A673 (cell line): ENCODE measurements around the gene ZNF700. TPM values are rescaled to one million over a fixed set of nuclear protein-coding genes. Genes with fewer than 3 reads are reported as not detected.
"Not testable (repeated sequence)": the region's sequence is repeated elsewhere in the genome, so short reads cannot be mapped to it uniquely, and the experiment has no call there.

Experiments
- BruUV-seq: library from RNA; stranded (reverse); fragments of 400-500 nt; replicated peaks from 2 replicates; lab custom pipeline; 2021; lab: Mats Ljungman, UMichigan
- CTCF ChIA-PET: fragments of 300-600 bp; sonication (Branson Sonifier 250); formaldehyde crosslinking; loops from one replicate; lab custom pipeline; 2022; ENCODE audit warnings: antibody characterized with exemption; lab: Charles Lee
- POLR2A ChIA-PET: fragments of 300-600 bp; sonication (Branson Sonifier 250); formaldehyde crosslinking; loops from one replicate; lab custom pipeline; 2022; ENCODE audit warnings: antibody characterized with exemption; ENCODE audit not compliant: low non-redundant PET; lab: Charles Lee
- DNase-seq: peaks from one replicate; pipeline ENCODE4 v3.0.0-alpha.2; 2015; ENCODE audit warnings: low spot score
- H3K27ac ChIP-seq: fragments of 200-600 bp; sonication (generic); 2 replicates; pipeline ENCODE4 v1.5.1; 2016; ENCODE audit warnings: mixed run types, low read depth, mild to moderate bottlenecking, mixed read lengths, antibody characterized with exemption, low read length; ENCODE audit not compliant: poor library complexity, severe bottlenecking
- H3K27me3 ChIP-seq: fragments of 200-600 bp; sonication (generic); replicated peaks from 2 replicates; pipeline ENCODE4 v1.6.1; 2017; ENCODE audit warnings: mixed run types, low read depth, mild to moderate bottlenecking, mixed read lengths, antibody characterized with exemption, low read length; ENCODE audit not compliant: insufficient read depth, poor library complexity
- H3K36me3 ChIP-seq: fragments of 200-600 bp; sonication (generic); 2 replicates; pipeline ENCODE4 v1.6.1; 2016; ENCODE audit warnings: mixed run types, mild to moderate bottlenecking, mixed read lengths, antibody characterized with exemption, low read length; ENCODE audit not compliant: insufficient read depth, poor library complexity, severe bottlenecking
- H3K4me1 ChIP-seq: fragments of 200-600 bp; sonication (generic); 2 replicates; pipeline ENCODE4 v1.6.1; 2017; ENCODE audit warnings: mixed run types, mild to moderate bottlenecking, mixed read lengths, antibody characterized with exemption, low read length; ENCODE audit not compliant: insufficient read depth, poor library complexity, severe bottlenecking
- H3K4me3 ChIP-seq: fragments of 200-600 bp; sonication (generic); 2 replicates; pipeline ENCODE4 v1.5.1; 2016; ENCODE audit warnings: low read depth, mixed run types, mild to moderate bottlenecking, mixed read lengths, low read length; ENCODE audit not compliant: poor library complexity, severe bottlenecking
- H3K9me3 ChIP-seq: fragments of 200-600 bp; sonication (generic); 2 replicates; pipeline ENCODE4 v1.6.1; 2016; ENCODE audit warnings: mixed run types, low read depth, mild to moderate bottlenecking, mixed read lengths, antibody characterized with exemption, low read length; ENCODE audit not compliant: poor library complexity, severe bottlenecking
- EZH2 ChIP-seq: fragments of 200-600 bp; sonication (generic); IDR thresholded peaks from 2 replicates; pipeline ENCODE4 v1.6.1; 2017; ENCODE audit warnings: borderline replicate concordance, low read depth, mild to moderate bottlenecking, mixed read lengths, antibody characterized with exemption, low read length; ENCODE audit not compliant: poor library complexity, severe bottlenecking
- intact Hi-C: fragments of 100-400 bp; cut with micrococcal nuclease; formaldehyde crosslinking; loops from one replicate; pipeline ENCODE4 v1.10.0; 2022; ENCODE audit not compliant: unreplicated experiment
- total RNA-seq: library from RNA; stranded (reverse); gene quantifications from 2 replicates; pipeline ENCODE4 v1.2.3, GENCODE V29; 2021
- TF ChIP-seq, protein P1 (sequence below): fragments of 300-800, 200-600 bp; sonication (generic); conservative IDR thresholded peaks from 2 replicates; pipeline ENCODE4 v1.5.1; 2017; ENCODE audit warnings: low read depth, mild to moderate bottlenecking, antibody characterized with exemption, low read length, moderate library complexity, mixed read lengths

The ZNF700 gene
- total RNA-seq, 1 experiment from 2014 or later, result 11.0 TPM

- Histone ChIP-seq H3K27ac (peak within 1 kb of the TSS; percentile 27), H3K9me3 (no peaks in the 10 kb centered on the region), H3K4me1 (no peaks in the 10 kb centered on the region), H3K4me3 (peak within 1 kb of the TSS; percentile 56), H3K27me3 (peaks cover 4% of the 10 kb centered on the region), H3K36me3 (no peaks in the 10 kb centered on the region)
- intact Hi-C loops, result loop anchor here (10.0 kb wide), 1 partner anchor 757 kb away; no protein-coding TSS in a partner anchor
- no TSS peak for BruUV-seq
- TF ChIP-seq, protein P1, sequence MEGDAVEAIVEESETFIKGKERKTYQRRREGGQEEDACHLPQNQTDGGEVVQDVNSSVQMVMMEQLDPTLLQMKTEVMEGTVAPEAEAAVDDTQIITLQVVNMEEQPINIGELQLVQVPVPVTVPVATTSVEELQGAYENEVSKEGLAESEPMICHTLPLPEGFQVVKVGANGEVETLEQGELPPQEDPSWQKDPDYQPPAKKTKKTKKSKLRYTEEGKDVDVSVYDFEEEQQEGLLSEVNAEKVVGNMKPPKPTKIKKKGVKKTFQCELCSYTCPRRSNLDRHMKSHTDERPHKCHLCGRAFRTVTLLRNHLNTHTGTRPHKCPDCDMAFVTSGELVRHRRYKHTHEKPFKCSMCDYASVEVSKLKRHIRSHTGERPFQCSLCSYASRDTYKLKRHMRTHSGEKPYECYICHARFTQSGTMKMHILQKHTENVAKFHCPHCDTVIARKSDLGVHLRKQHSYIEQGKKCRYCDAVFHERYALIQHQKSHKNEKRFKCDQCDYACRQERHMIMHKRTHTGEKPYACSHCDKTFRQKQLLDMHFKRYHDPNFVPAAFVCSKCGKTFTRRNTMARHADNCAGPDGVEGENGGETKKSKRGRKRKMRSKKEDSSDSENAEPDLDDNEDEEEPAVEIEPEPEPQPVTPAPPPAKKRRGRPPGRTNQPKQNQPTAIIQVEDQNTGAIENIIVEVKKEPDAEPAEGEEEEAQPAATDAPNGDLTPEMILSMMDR, result peak; percentile 42; the same call in 1 of the 2 replicates
- TF ChIP-seq EZH2, result no peak
- CTCF ChIA-PET, result interaction anchor here (0.6 to 1.1 kb wide), 2 partner anchors 160 to 253 kb away, joined by 3 to 4 read pairs; partner anchors contain the start of gene ZNF20
- peak; percentile 76 for DNase-seq
- POLR2A ChIA-PET, result no interaction called here
These were observed 37.0 kb upstream of the ZNF700 start, which contains the start of gene ZNF69 for GRCh38 chr19:11887611-11888531. Gene ZNF69 (plus strand): TSS chr19:11887782. CDS start chr19:11887924, 142 bp downstream.

DNA sequence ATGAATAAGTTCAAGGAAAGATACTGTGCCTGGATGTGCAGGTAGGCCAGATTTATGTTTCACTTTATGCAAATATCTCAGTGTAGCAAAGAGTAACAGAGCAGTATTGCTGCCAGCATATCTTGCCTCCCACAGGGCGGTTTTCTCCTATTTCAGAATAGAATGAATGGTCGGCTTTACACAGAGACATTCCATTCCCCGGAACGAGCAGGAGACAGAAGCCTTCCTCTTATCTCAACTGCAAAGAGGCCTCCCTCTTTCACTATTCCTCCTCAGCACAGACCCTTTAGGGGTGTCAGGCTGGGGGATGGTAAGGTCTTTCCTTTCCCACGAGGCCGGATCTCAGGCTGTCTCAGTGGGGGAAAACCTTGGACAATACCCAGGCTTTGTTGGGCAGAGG is 35.0 kb upstream of the ZNF700 start:
- DNase-seq, H3K4me3 ChIP-seq, CTCF ChIA-PET, H3K9me3 ChIP-seq, H3K27me3 ChIP-seq, H3K27ac ChIP-seq, H3K36me3 ChIP-seq, H3K4me1 ChIP-seq, POLR2A ChIA-PET, BruUV-seq: not testable (repeated sequence)
- intact Hi-C loops, result loop anchor here (10.0 kb wide), 1 partner anchor 755 kb away; no protein-coding TSS in a partner anchor

DNA sequence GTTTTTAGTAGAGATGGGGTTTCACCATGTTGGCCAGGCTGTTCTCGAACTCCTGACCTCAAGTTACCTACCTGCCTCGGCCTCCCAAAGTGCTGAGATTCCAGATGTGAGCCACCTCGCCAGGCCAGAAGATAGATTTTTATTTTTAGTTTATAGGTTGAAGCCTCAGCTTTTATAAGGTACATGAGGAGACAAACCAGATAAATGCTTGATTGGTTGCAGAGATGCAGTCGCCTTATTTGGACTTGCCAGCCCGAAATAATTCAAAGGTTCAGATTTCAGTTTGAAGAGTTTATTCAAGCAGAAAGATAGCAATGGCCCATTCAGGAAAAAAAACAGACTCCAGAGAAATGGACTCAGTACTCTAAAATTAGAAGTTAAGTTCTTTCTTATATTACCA is 34.3 kb upstream of the ZNF700 start:
- POLR2A ChIA-PET, result no interaction called here
- CTCF ChIA-PET, result no interaction called here

More for the DNA sequence above, 34.3 kb upstream of the ZNF700 start:
- TF ChIP-seq EZH2, result no peak
- TF ChIP-seq, protein P1, result no peak
- BruUV-seq, result no TSS peak
- no peak overlapping the region for H3K4me3 ChIP-seq
- H3K4me1 ChIP-seq, result no peaks in the 10 kb centered on the region
- no peaks in the 10 kb centered on the region for H3K36me3 ChIP-seq
- intact Hi-C loops, result no loop called here
- H3K27me3 ChIP-seq, result no peaks in the 10 kb centered on the region
- no peak for DNase-seq
- no peak overlapping the region for H3K27ac ChIP-seq
- no peaks in the 10 kb centered on the region for H3K9me3 ChIP-seq
